Right kidney (tissue), 1 donor: ENCODE data around the gene SATB2.

Experiments
- DNase-seq: peaks from one replicate; pipeline ENCODE4 v3.0.0-alpha.2; 2016

The SATB2 gene

DNA sequence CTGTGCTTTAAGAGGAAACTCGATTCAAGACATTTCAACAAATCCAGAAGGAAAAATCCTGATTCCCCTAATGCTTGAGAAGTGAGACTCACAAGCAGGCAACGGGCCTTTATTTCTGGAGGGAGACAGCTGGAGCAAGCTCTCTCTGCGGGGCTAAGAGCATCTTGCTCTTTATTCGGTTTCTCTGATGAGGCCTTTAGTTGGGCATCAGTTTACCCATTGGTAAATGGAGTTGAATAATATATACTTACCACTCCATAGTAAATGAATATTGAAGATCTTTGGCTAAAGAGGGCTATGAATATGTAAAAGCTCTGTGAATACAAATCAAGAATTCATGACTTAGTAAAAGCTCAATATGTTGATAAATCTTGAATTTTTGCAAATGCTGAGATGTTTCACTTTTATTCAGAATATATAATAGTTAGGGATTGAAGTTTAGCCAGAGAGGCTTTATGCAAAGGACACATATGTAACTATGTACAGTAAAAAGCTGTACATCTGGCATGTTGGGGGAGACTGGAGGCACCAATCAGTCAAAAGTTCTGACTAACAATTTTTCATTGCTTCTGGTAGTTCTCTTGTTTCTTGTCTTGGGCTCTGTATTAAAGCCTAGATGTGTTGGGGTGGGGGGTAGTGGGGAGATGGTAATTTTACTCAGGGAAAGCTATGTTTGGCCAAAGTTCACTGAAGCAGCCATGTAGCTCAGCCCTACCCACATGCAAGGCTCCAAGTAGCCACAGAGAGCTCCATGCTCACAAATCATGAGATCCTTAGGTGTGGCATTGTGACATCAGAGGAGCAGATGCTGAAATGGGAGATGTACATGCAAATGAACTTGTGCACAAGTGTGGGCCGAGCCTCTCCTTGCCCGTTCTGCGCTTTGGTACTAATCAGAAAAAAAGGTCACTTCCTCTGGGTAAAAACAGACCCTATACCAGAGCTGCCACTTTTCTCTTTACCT is 200.2 kb downstream of the SATB2 start:
- DNase-seq, result no peak

DNA sequence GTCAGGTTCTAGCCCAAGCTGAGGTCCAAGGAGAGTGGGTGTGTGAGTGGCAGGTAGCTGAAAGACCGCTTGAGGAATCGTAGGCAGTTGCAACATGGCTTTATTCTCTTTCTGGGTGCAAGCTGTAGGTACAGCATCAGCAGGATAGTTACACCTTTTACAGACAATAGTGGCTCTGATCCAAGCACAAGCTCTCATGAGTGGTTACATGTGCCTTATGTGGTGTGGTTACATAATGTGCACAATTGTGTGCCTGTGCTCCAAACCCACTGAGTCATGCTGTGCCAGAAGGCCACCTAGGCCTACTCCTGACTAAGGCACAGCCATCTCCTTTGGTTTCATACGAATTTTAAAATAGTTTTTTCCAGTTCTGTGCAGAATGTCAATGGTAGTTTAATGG is 227.6 kb downstream of the SATB2 start:
- no peak for DNase-seq

DNA sequence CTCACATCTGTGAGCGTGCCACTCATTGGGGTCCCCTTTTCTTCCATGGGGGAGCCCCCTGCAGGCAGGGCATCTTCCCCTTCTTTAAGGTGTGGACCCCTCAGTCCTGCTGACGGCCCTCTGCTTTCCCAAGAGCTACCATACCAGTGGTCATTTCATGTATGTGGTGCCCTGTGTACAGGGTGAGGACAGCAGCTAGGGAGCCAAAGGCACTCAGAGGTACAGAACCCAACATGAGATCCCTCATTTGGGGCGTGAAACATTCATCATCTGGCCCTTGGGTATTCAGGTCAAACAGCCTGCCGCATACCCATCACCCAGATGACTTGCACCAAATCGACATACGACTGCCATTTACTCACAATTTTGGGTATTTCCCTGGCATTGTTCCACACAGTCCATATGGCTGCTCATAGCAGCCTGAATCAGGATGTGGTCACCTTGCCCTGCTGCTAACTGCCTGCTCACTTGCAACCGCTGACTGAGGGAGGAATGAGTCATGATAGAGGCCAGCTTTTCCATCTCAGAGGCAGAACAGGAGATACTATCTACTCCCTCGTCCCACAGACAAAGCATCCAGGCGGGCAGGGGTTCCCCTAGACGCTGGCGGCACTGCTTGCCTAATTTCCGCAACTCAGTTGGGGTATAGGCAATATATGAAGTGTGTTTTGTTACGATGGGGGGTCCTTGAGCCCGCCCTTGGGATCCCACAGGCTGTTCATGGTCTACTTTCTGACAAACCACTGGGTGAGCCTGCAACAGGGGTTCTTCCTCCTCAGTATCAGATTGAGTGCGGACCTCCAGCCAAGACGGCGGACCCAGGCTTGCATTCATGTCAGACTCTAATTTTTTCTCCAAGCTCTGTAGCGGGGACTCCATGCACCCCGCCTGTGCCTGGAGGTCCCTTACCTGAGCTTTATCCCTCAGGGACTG is 228.6 kb downstream of the SATB2 start:
- DNase-seq, result no peak

DNA sequence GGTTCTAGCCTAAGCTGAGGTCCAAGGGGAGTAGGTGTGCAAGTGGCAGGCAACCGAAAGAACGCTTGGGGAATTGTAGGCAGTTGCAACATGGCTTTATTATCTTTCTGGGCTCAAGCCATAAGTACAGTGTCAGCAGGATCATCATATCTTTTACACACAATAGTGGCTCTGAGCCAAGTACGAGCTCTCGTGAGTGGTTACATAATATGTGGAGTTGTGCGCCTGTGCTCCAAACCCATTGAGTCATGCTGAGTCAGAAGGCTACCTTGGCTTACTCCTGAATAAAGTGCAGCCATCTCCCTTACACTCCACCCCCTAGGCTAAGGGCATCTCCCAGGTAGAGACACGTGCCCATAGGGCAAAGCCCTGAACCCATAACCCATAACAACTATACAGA is 233.9 kb downstream of the SATB2 start:
- DNase-seq, result no peak

DNA sequence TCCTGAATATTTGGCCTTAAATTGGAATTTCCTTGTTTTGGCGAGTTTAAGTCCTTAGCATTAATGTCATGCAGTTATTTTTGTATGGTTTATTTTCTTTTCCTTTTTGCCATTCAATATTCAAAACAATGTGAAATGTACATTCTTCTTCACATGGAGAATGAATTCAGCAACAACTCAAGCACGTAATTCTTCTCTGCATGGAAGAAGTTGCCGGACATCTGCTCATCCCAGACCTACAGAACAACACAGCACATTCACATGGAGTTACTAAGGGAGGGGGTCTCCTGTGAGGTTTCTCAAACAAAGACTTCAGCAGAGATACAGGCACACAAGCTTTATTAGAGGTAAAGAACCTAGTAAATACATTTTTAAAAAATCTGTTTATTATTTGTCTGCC is 236.8 kb downstream of the SATB2 start:
- no peak for DNase-seq

DNA sequence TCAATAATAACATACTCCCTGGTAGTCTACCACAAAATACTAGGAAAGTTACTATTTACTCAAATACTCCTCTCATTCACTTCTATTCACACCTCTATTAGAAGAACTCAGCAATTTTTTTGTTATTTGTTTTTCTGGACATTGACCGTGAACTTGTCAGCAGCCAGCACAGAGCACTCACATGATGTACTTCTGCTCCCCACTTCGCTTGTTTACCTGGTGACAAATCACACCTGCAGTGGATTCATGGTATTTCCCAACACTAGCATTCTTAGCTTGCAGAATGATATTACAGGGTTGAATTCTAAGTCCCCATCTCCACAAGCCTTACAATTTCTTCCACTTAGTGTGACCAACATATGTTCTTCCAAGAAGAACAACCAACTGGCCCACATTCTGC is 238.2 kb downstream of the SATB2 start:
- no peak for DNase-seq
